ENCODE data around the gene TIPRL.

- TF ChIP-seq, protein P1, sequence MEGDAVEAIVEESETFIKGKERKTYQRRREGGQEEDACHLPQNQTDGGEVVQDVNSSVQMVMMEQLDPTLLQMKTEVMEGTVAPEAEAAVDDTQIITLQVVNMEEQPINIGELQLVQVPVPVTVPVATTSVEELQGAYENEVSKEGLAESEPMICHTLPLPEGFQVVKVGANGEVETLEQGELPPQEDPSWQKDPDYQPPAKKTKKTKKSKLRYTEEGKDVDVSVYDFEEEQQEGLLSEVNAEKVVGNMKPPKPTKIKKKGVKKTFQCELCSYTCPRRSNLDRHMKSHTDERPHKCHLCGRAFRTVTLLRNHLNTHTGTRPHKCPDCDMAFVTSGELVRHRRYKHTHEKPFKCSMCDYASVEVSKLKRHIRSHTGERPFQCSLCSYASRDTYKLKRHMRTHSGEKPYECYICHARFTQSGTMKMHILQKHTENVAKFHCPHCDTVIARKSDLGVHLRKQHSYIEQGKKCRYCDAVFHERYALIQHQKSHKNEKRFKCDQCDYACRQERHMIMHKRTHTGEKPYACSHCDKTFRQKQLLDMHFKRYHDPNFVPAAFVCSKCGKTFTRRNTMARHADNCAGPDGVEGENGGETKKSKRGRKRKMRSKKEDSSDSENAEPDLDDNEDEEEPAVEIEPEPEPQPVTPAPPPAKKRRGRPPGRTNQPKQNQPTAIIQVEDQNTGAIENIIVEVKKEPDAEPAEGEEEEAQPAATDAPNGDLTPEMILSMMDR (conservative IDR thresholded peaks at IDR 0.05 in 1 of 2, IDR thresholded peaks at IDR 0.05 in 1 of 2; ENCODE audit: extremely low read depth in 1 of 2, insufficient read depth in 1 of 2, low read depth in 1 of 2, low read length in 2 of 2), result no peak
- TF ChIP-seq EZH2 (IDR thresholded peaks at IDR 0.05; ENCODE audit: borderline replicate concordance, low read length), result no peak
Observed at GRCh38 chr1:168141871-168142385, 36.8 kb upstream of the TIPRL start.
